CD4-positive, alpha-beta T cell treated with Interferon gamma for 1 hour (primary cell): ENCODE measurements around the gene PDSS2.
"Not testable (repeated sequence)": the region's sequence is repeated elsewhere in the genome, so short reads cannot be mapped to it uniquely, and the experiment has no call there.

Experiments used
- DNase-seq: peaks from one replicate; pipeline ENCODE4 v3.0.0-alpha.2; 2020

PDSS2 gene

DNA sequence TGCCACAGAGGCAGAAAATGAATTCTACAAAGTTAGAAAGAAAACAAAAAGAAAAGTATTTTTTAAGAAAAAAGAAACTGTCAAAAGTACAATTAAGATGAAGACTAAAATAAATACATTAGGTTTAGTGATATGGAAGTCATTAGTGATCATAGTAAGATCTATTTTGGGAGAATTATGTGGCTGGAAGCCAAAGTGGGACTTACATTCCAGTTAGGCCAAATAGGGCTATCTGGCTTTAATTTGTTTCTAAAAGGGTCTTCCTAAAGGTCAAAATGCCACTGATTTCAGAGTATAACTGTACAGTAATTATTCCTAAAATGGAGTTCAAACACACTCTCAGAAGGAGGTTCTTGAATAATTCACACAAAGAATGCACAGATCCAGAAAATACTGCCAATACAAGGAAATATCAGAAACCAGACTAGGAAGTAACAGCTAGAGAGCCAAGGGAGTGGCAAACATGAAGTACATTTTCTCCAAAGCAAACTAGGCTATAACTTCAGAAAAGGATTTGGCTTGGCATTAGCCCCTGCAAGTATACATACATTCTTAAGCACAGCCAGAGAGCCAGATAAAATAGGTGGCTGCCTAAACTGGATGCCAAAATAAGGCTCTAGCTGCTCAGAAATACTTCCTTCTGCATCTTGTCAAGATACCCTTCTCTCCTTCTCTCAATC, 45.3 kb downstream of the PDSS2 start:
- DNase-seq, result no peak

DNA sequence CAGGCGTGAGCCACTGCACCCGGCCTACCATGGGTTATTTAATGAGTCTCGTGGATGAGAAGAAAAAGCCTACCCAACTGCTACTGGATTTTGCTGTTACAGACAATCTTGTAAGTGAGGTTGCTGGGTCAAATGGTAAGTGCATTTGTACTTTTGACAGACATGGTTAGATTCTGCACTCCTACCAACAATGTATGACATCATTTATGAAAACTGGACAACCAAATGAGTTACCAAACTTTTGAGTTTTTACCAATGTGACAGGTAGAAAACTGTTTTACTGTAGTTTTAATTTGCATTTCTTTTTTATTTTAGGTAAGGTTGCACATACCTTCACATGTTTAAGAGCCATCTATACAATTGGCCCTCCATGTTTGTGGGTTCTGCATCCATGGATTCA, 48.2 kb downstream of the PDSS2 start:
- no peak for DNase-seq

DNA sequence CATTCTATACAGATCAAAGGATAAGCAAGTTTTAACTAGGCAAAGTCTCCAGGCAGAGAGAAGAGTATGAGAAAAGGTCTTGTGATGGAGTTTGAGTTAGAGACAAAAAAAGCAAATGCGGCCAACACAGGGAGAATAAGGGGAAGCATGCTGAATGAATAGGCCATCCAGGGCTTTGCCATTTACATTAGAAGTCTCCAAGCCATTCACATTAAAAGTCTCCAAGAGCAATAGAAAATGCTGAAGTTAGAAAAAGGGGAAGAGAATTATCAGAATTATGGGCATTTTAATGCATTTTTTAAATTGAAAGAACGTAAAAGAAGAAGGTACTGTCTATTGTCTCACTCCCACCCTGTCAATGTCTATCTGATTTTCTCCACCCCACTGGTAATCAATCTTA, 49.4 kb downstream of the PDSS2 start:
- no peak for DNase-seq

DNA sequence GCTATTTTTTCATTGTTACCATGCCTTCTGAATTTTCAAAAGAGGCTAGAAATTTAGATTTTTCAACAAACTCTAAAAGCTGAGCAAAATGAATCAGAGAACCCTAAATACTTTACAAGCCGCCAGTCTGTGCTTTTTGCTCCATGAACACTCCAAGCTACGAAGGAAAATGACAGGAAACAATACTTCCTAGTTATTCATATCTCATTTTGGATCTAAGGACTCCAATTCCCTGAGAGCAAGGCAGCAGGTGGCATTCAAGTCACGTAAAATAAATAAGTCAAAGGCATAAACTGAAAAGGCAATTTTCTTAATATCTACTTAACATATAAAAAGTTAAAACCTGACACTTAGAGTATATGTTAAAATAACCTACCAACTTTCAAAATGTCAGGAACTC, 50.6 kb downstream of the PDSS2 start:
- DNase-seq, result no peak

DNA sequence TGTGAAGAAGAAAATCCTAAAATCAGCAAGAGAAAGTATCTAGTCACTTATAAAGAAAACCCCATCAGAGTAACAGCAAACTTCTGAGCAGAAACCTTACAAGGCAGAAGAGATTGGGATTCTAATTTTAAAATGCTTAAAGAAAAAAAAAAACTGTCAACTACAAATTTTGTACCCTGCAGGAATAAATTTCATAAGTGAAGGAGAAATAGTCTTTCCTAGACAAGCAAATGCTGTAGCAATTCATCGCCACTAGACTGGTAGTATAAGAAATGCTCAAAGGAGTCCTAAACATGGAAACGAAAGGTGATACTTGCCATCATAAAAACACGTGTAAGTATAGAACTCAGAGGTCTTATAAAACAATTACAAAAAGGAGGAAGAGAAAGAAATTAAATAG, 54.4 kb downstream of the PDSS2 start:
- DNase-seq, result no peak

DNA sequence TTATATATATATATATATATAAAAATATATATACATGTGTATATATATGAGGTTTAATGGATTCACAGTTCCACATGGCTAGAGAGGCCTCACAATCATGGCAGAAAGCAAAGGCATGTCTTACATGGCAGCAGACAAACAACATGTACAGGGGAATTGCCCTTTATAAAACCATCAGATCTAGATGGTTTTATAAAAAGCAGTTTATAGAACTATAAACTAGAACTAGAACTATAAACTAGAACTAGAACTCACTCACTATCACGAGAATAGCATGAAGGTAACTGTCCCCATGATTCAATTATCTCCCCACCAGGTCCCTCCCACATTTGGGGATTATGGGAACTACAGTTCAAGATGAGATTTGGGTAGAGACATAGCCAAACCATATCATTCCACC, 56.8 kb downstream of the PDSS2 start:
- DNase-seq, result no peak

DNA sequence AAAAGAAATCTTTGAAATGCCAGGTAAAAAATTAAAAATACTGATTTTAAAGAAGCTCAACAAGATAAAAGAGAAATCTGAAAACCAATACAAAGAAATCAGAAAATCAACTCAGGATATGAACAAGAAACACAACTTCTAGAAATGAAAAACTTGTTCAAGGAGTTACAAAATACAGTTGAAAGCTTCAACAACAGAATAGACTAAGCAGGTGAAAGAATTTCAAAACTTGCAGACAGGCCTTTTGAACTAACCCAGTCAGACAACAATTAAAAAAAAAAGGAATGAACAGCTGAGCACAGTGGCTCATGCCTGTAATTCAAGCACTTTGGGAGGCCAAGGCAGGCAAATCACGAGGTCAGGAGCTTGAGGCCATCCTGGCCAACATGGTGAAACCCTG, 57.8 kb downstream of the PDSS2 start:
- no peak for DNase-seq

DNA sequence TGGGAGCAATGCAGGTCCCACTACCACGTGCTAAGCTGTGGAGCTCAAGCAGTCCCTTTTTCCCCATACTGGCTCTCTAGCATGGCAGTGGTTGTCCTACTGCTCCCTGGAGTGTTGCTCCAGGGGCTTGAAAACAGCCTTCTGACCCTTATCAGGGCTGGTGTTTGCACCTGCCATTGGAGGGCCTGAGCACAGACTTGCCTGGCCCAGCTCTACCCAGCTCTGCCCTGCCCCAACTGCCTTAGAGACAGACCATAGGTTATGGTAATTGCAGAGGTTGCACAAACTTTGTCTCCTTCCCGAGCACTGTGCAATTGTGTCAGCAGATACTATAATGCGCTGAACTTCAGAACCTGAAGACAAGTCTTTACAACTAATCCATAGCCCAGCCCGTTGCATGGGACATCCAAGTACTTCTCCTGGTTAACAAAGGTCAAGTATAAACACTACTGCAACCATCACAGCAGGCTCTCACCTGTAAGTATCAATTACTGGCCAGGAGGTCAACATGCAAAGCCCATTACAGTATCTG, 58.7 kb downstream of the PDSS2 start:
- no peak for DNase-seq

DNA sequence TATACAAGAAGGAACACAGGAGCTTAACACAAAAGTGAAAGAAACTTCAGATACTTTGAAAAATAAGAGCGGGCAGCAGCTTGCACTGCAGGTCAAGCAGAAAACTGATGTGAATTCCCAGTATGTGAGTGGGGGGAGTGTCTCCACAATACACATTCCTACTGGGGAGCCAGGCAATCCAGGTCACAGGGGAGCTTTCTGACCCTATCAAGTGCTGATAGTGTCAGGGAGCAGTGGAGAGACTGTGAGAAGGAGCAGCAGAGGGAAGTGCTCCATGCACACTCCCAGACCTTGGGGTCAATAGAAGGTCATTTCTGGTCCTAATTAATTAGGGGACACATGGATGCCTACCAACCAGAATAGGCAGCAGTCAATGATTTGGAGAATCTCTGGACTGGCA, 59.4 kb downstream of the PDSS2 start:
- no peak for DNase-seq

DNA sequence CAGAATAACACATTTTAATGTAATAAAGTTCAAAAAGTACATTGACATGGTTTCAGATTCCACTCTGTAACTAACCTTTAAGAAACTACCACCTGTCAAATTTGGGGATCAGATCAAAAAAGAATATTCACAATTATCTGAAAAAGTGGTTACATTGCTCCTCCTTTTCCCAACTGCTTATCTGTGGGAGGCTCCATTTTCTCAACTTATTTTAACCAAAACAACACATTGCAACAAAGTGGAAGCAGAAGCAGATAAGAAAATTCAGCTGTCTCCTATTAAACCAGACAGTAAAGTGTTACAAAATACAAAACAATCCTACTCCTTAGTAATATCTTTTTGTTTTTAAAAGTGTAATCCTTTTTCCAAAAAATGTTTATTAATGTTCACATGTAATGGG, 61.4 kb downstream of the PDSS2 start:
- no peak for DNase-seq

DNA sequence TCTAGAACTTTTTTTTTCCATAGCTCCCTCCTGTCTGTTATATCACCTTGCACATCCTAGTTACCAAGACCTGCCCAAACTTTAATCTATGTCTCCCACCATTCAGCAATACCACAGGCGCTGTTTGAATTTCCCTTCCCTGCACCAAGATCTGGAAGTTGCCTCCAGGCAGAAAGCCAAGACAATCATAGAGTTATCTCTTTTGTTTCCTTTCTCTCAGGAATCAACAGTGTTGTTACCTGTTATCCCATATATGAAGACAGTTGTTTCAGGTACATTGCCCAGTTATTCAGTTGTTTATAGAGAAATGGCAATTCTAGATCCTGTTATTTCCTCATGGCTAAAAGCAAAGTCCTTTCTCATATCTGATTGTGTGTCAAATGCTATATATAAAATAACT, 63.2 kb downstream of the PDSS2 start:
- DNase-seq, result no peak

DNA sequence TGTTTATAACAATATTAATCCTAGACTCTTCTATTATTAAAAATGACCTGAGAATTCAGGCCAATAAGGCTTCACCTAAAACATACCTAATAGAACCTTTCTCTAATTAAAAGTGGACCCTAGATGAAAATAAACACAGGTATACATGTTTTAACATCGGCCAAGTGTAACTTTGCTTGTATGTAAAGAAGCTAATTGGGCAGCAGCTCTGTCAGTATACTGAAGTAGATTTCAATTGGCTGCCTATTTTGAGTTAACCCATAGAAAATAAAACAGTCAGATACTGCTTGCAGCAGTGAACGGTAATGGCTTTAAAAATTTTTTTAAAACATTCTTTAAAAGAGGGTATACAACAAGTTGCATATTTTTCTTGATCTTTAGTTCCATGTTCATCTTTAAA, 67.3 kb downstream of the PDSS2 start:
- DNase-seq, result no peak

DNA sequence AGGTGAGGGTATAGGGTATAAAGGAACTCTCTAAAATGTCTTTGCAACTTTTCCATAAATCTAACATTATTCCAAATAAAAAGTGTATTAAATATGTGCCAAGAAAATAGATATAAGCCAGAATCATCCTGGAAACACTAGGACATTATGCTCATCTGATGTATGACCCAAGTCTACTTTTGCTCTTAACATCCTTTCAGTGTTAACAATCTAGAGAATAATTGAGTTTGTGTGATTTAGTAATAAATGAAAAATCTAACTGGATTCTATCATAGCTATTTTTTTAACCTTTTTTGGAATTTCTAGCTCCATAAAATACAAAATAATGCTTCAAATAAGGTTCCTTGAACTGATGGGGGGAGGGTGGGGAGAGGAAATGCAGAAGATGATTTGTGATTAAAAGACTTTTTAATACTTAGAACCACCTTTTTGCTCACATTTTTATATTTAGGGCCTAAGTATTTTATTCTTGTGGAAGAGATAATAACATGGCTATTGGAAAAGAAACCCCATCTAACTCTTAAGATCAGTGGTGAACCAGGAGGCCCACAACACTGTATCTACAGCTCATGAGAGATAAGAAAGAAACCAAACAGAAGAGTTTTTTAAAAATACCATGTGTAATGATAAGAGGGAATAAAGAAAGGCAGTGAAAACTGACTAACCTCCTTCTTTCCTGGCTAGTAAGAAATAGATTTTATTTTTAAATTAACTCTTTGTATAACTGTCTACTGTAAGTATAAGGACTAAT, 68.5 kb downstream of the PDSS2 start:
- no peak for DNase-seq

DNA sequence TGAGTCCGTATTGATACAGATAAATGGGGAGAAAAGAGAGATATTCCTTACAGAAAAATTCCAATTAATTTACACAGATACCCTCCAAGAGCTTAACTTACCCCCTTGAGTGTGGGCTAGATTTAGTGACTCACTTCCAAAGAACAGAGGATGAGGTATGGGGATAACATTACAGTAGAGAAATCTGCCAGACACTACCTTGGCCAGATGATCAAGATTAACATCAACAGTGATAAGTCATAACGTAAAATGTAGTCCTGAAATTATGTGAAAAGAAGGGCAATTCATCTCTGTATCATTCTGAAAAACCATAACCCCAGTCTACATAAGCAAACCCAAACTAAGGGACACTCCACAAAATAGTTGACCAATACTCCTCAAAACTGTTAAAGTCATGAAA, 69.3 kb downstream of the PDSS2 start:
- DNase-seq, result no peak

DNA sequence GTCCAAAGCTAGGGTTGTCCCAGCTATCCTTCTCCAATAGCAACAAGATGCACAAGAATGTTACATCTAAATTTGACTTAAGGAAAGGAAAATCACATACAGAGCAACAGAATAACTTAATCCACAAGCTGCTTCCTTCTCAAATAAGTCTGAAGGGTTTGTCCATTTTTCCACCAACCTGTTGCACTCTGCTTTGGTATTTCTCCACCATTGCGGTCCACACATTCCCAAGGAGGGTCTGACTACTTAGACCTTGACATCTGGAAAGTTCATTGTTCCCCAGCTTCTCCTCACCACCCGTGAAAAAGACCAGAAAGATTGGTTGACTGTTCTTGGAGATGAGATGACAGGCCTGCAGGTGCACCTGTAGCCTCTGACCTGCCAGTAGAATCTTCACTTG, 72.5 kb downstream of the PDSS2 start:
- no peak for DNase-seq

DNA sequence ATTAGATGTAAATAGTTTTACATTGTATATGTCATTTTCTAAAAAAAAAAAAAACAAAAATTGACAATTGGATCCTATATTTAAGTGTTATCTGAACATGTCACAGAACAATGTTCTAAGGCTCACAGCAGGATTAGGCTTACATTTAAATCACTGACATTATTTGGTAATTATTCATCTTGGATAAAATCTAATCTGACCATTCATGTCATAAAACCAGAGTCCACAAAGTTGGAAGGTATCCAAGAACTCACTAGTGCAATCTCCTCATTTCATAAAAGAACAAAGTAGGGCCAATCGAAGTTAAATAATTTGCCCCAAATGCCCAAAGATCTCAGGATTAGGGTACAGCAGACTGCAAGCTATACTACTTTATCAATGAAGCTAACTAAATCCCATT, 73.0 kb downstream of the PDSS2 start:
- DNase-seq, result no peak

DNA sequence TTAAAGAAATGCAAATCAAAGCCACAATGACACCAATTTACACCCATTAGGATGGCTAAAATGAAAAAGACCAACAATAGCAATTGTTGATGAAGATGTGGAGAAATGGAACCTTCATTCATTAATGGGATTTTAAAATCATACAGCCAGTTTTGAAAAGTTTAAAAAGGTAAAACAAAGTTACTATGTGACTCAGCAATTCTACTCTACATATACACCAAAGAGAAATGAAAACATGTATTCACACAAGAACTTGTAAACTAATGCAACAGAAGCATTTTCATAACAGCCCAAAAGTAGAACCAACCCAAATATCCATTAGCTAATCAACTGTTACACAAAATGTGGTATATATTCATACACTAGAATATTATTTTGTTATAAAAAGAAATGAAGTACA, 75.7 kb downstream of the PDSS2 start:
- no peak for DNase-seq

DNA sequence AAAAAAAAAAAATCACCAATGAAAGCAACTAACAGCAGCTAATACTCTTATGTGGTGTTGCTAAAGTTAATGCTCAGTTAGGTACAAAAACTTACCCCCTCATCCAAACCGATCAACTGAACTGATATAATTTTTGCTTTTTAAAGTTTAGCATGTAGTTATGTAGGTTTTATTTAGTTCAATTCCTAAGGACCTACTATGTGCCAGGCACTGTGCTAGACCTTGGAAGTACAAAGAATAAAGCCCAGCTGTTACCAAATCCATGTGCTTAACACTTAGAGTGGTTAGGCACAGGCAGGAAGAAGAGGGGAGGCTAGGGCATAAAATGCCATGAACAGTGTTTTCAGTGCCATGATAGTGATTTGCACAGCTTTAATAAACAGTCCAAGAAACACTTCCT, 85.1 kb downstream of the PDSS2 start:
- no peak for DNase-seq

DNA sequence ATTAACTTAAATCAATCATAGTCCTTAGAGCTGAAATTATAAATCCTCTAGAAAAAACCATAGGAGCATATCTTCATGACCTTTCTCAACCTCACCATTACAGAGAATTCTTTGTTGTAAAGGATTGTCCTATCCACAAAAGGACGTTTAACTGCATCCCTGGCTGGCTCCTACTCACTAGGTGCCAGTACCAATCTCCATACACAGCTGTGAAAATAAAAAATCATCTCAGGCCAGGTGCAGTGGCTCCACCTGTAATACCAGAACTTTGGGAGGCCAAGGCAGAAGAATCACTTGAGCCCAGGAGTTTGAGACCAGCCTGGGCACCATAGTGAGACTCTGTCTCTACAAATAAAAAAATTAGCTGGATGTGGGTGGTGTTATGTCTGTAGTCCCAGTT, 89.9 kb downstream of the PDSS2 start:
- no peak for DNase-seq

DNA sequence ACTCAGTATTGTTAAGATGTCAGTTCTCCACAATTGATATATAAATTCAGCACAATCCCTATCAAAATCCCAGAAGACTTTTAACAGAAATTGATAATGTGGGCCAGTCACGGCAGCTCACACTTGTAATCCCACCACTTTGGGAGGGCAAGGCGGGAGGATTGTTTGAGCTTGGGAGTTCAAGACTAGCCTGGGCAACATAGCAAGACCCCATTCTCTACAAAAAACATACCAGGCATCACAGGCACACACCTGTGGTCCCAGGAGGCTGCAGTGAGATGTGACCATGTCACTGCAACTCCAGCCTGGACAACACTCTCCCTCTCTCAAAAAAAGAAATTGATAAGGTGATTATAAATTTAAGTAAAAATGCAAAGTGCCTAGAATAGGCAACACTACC, 90.9 kb downstream of the PDSS2 start:
- no peak for DNase-seq

DNA sequence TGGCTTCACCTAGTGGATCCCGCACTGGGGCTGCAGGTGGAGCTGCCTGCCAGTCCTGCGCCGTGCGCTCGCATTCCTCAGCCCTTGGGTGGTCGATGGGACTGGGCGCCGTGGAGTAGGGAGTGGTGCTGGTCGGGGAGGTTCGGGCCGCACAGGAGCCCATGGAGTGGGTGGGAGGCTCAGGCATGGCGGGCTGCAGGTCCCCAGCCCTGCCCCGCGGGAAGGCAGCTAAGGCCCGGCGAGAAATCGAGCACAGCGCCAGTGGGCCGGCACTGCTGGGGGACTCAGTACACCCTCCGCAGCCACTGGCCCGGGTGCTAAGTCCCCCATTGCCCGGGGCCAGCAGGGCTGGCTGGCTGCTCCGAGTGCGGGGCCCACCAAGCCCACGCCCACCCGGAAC, 95.2 kb downstream of the PDSS2 start:
- not testable (repeated sequence) for DNase-seq

DNA sequence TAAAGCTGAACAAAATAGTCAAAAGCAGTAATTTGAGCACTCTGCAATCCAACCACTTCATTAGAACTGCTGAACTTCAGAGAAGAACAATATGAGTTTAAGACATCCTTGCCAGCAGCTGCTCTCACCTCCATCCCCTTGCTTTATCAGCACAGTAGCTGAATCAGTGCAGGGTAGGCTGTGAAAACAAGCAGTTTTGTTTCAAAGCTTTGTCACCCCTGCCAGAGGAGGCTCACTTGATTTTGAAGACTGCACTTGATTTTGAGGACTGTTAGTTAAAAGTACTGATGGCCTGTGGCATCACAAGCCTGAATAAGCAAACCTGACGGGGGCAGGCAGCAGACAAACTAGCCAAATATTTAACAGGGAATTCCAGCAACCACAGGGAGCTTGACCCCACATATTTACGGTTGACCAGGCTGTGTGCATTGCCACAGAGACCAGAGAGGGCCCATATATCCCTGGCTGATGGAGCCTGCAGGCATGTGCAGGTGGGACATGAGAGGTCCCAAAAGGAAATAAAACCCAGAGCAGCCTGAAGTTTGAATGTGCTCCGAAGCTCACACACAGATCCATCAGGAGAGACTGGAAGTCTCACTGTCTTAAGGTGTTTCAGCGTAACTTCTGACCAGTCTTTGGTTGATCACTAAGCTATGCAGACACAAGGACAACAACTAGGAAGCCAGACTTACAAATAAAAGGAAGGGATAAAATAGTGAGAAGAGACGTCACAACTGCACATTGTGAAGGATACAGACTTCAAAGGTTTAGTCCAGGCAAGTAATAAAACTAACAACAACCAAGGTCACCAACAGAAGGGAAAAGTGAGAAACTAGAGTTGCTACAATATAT, 97.4 kb downstream of the PDSS2 start:
- DNase-seq, result no peak

DNA sequence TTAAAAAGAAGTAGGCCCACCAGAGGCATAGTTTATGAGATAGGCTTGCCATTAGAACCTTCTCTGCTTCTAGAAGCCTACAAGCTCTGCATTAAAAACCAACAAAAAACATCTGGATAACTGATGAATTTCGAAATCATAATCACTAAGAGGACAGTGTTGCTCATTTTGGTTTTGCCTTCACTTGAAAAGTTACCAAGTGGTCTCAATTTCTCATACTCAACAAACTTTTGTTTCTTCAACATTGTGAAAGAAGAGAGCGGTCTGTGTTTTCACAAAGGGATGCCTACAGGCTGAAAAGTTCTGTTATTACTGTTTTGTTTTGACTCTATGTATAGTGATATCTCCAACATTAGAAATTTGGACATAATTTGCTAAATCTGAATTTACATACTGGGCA, 98.9 kb downstream of the PDSS2 start:
- no peak for DNase-seq

DNA sequence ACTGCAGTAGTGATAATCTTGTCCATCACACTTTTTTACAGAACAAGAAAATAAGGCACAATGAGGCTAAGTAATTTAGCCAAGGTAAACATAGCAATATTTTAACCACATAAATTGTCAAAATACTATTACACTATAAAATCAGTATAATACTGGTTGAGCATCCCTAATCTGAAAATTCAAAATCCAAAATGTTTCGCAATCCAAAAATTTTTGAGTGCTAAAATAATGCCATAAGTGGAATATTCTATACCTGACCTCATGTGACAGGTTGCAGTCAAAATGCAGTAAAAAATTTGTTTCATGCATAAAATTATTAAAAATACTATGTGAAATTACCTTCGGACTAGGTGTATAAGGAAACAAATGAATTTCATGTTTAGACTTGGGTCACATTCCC, 101.5 kb downstream of the PDSS2 start:
- DNase-seq, result no peak
